GM12878 (cell line): ENCODE results near the gene FMNL2. TPM values are rescaled to one million over a fixed set of nuclear protein-coding genes. Genes with fewer than 3 reads are reported as not detected.

Source experiments
- ATAC-seq: fragments of 200-7000 bp; cut with Tn5 transposase; 3 replicates; pipeline ENCODE4 v1.9.1; 2020; ENCODE audit warnings: mild to moderate bottlenecking, moderate library complexity
- BruUV-seq: library from RNA; stranded (reverse); fragments of 400-500 nt; replicated peaks from 2 replicates; lab custom pipeline; 2021; lab: Mats Ljungman, UMichigan
- CTCF ChIA-PET: fragments of 300-600 bp; sonication (Branson Sonifier 250); formaldehyde crosslinking; extraction: SDS; loops from one replicate; lab custom pipeline; 2021; ENCODE audit warnings: inconsistent platforms; lab: Yijun Ruan, JAX
- POLR2A ChIA-PET: fragments of 350-600 bp; formaldehyde crosslinking; extraction: SDS; loops from one replicate; lab custom pipeline; 2021; ENCODE audit warnings: inconsistent platforms; lab: Charles Lee
- RAD21 ChIA-PET: fragments of 300-600 bp; sonication (Branson Sonifier 250); formaldehyde crosslinking; loops from one replicate; lab custom pipeline; 2023; ENCODE audit warnings: antibody characterized with exemption; ENCODE audit not compliant: unreplicated experiment; lab: Charles Lee
- SMC1A ChIA-PET: fragments of 300-600 bp; sonication (Branson Sonifier 250); formaldehyde crosslinking; loops from one replicate; lab custom pipeline; 2023; ENCODE audit not compliant: unreplicated experiment, uncharacterized antibody; lab: Charles Lee
- DNase-seq: peaks from one replicate; pipeline ENCODE4 v3.0.0-alpha.2; 2011; ENCODE audit warnings: low read depth, low spot score
- FAIRE-seq: peaks from 3 replicates; lab custom pipeline; 2011; peaks lifted over from hg19 to GRCh38; lab: Jason Lieb, UNC
- H2AFZ ChIP-seq: 2 replicates; pipeline ENCODE4 v1.6.0; 2011; ENCODE audit warnings: low read depth, low read length, control low read depth; ENCODE audit not compliant: control insufficient read depth
- H3K27ac ChIP-seq: 2 replicates; pipeline ENCODE4 v1.5.1; 2011; ENCODE audit warnings: control low read depth; ENCODE audit not compliant: control insufficient read depth, insufficient read depth
- H3K27me3 ChIP-seq, 2 experiments: replicated peaks in 1 of 2; 2 replicates each; pipeline versions ENCODE4 v1.6.0 to v1.6.1; 2011; ENCODE audit warnings: low read length in 1 of 2; ENCODE audit not compliant: control insufficient read depth in 2 of 2, insufficient read depth in 2 of 2
- H3K36me3 ChIP-seq, 2 experiments: 2 replicates each; pipeline ENCODE4 v1.5.1; 2011; ENCODE audit warnings: low read length in 1 of 2; ENCODE audit not compliant: control insufficient read depth in 2 of 2, insufficient read depth in 2 of 2
- H3K4me1 ChIP-seq: 2 replicates; pipeline ENCODE4 v1.6.1; 2011; ENCODE audit warnings: mild to moderate bottlenecking, low read length, moderate library complexity, mixed read lengths; ENCODE audit not compliant: control insufficient read depth, insufficient read depth
- H3K4me2 ChIP-seq: 2 replicates; pipeline ENCODE4 v1.6.0; 2011; ENCODE audit warnings: control low read depth; ENCODE audit not compliant: control insufficient read depth, insufficient read depth
- H3K4me3 ChIP-seq: fragments of 200-600 bp; sonication (generic); 2 replicates; pipeline ENCODE4 v1.5.1; 2016
- H3K79me2 ChIP-seq: 2 replicates; pipeline ENCODE4 v1.6.0; 2011; ENCODE audit warnings: low read length; ENCODE audit not compliant: control insufficient read depth, insufficient read depth
- H3K9ac ChIP-seq: 2 replicates; pipeline ENCODE4 v1.8.0; 2011; ENCODE audit warnings: low read length, control low read depth, mixed read lengths; ENCODE audit not compliant: control insufficient read depth, insufficient read depth
- H3K9me3 ChIP-seq: replicated peaks from 3 replicates; pipeline ENCODE4 v1.5.1; 2011; ENCODE audit warnings: mild to moderate bottlenecking, low read length; ENCODE audit not compliant: control insufficient read depth, insufficient read depth
- H4K20me1 ChIP-seq: 2 replicates; pipeline ENCODE4 v1.6.0; 2011; ENCODE audit not compliant: control insufficient read depth, insufficient read depth
- ATF7 ChIP-seq: fragments of 450-650 bp; IDR thresholded peaks from 2 replicates; pipeline ENCODE4 v1.6.1; 2016; ENCODE audit warnings: low read depth, mild to moderate bottlenecking
- CBFB ChIP-seq: IDR thresholded peaks from 2 replicates; pipeline ENCODE4 v1.6.1; 2016; ENCODE audit warnings: antibody characterized with exemption, low read depth
- EGR1 ChIP-seq, 2 experiments: IDR thresholded peaks; 1 replicate in 1 of 2; 2 replicates in 1 of 2; pipeline ENCODE4 v1.6.1; 2011 to 2012; ENCODE audit warnings: low read depth in 2 of 2, low read length in 2 of 2, borderline replicate concordance in 1 of 2, mild to moderate bottlenecking in 1 of 2, moderate library complexity in 1 of 2
- GABPA ChIP-seq: IDR thresholded peaks from 2 replicates; pipeline ENCODE4 v1.6.1; 2014; ENCODE audit warnings: antibody characterized with exemption, low read depth, mild to moderate bottlenecking, inconsistent platforms
- MEF2A ChIP-seq: IDR thresholded peaks from 2 replicates; pipeline ENCODE4 v1.6.1; 2011; ENCODE audit warnings: low read depth, mild to moderate bottlenecking, low read length, moderate library complexity; ENCODE audit not compliant: insufficient read depth
- MEF2B ChIP-seq: fragments of 450-650 bp; IDR thresholded peaks from 2 replicates; pipeline ENCODE4 v1.6.1; 2018; ENCODE audit warnings: mild to moderate bottlenecking, moderate library complexity; ENCODE audit not compliant: partially characterized antibody, poor library complexity, severe bottlenecking
- POU2F2 ChIP-seq: IDR thresholded peaks from 3 replicates; pipeline ENCODE4 v1.6.1; 2011; ENCODE audit warnings: low read depth, mild to moderate bottlenecking, low read length, borderline replicate concordance
- RAD51 ChIP-seq: fragments of 450-650 bp; IDR thresholded peaks from 2 replicates; pipeline ENCODE4 v1.6.1; 2016; ENCODE audit warnings: moderate library complexity, mild to moderate bottlenecking, inconsistent platforms
- RBBP5 ChIP-seq: fragments of 200-600 bp; sonication (generic); conservative IDR thresholded peaks from 2 replicates; pipeline ENCODE4 v1.6.1; 2016
- ZNF384 ChIP-seq: IDR thresholded peaks from 2 replicates; pipeline ENCODE4 v1.6.1; 2012; ENCODE audit warnings: low read depth, mild to moderate bottlenecking, low read length, improper control_type of control experiment, borderline replicate concordance
- in situ Hi-C: fragments of 300-500 bp; cut with MboI; formaldehyde crosslinking; loops from 9 replicates; pipeline ENCODE4 v1.14.3; 2018; ENCODE audit warnings: mixed read lengths
- intact Hi-C: fragments of 100-400 bp; cut with micrococcal nuclease; formaldehyde crosslinking; loops from one replicate; pipeline ENCODE4 v1.14.2; 2022; ENCODE audit not compliant: unreplicated experiment
- polyA plus RNA-seq, 11 experiments: library from polyadenylated mRNA; depleted of rRNA in 4 of 11; unstranded in 6 of 11; stranded (reverse) in 5 of 11; fragments of >200 nt; fragmentation: Nextera tagmentation in 4 of 11; fragmentation: Illumina TruSeq in 1 of 11; extraction: Ambion mirVana in 4 of 11; extraction: Trizol in 1 of 11; gene quantifications; 1 replicate in 1 of 11; 2 replicates in 10 of 11; pipeline versions ENCODE4 v1.2.1 to v1.2.3, GENCODE V29; 2011 to 2016; ENCODE audit warnings: inconsistent platforms in 2 of 11, missing spikeins in 2 of 11, low read depth in 1 of 11
- total RNA-seq, 4 experiments: library from RNA; depleted of rRNA in 3 of 4; stranded (reverse); fragments of >200 nt in 3 of 4; fragmentation: Illumina TruSeq in 1 of 4; extraction: Trizol in 1 of 4; gene quantifications; 2 replicates each; pipeline versions ENCODE4 v1.2.1 to v1.2.3, GENCODE V29; 2013 to 2021
- TF ChIP-seq, protein P1 (sequence below): fragments of 450-650 bp; IDR thresholded peaks from 2 replicates; pipeline ENCODE4 v1.6.1; 2017; ENCODE audit warnings: borderline replicate concordance
- TF ChIP-seq, protein P2 (sequence below): fragments of 450-650 bp; IDR thresholded peaks from 2 replicates; pipeline ENCODE4 v1.6.1; 2017; ENCODE audit warnings: mild to moderate bottlenecking, moderate library complexity

The FMNL2 gene
- total and polyA plus RNA-seq, 10 of the 15 experiments (the other 5 are each of a cell fraction or from before 2014, with no cell fraction given), result 0.13 to 9.9 (median 0.35) TPM

DNA sequence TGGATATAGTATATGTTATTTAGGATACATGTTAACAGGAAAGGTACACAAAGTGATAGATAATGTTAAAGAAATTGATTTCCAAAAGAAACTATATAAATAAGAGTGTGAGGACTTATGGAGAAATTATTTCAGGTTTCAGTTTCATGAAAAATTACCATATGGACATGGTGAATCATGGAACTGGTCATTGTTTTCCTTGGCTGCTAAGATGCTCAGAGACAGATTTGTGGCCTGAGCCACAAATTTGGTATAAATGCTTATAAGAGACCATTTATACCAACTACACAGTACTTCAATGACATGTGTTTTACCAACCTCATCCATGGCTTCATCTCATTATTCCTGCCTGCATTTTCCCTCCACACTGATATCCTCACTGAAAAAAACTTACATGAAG is 188.1 kb downstream of the FMNL2 start:
- RAD21 ChIA-PET, result no interaction called here
- Histone ChIP-seq H3K4me1 (no peaks in the 10 kb centered on the region), H3K4me2 (no peak overlapping the region), H3K36me3 (no peaks in the 10 kb centered on the region), H3K9ac (no peak overlapping the region), H3K79me2 (no peaks in the 10 kb centered on the region), H2AFZ (no peak overlapping the region), H3K27ac (no peak overlapping the region), H3K9me3 (no peaks in the 10 kb centered on the region), H3K4me3 (no peak overlapping the region), H4K20me1 (no peaks in the 10 kb centered on the region), H3K27me3 (no peaks in the 10 kb centered on the region)
- DNase-seq (no peak), ATAC-seq (no peak), FAIRE-seq (no peak)
- TF ChIP-seq RBBP5 (no peak), POU2F2 (no peak), EGR1 (IDR thresholded peaks at IDR 0.05; ENCODE audit: borderline replicate concordance in 1 of 2, low read depth in 2 of 2, low read length in 2 of 2) (no peak), ZNF384 (no peak), MEF2A (no peak), CBFB (no peak), RAD51 (no peak), GABPA (no peak), ATF7 (no peak), MEF2B (no peak)
- TF ChIP-seq, protein P1, sequence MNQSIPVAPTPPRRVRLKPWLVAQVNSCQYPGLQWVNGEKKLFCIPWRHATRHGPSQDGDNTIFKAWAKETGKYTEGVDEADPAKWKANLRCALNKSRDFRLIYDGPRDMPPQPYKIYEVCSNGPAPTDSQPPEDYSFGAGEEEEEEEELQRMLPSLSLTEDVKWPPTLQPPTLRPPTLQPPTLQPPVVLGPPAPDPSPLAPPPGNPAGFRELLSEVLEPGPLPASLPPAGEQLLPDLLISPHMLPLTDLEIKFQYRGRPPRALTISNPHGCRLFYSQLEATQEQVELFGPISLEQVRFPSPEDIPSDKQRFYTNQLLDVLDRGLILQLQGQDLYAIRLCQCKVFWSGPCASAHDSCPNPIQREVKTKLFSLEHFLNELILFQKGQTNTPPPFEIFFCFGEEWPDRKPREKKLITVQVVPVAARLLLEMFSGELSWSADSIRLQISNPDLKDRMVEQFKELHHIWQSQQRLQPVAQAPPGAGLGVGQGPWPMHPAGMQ, result no peak
- TF ChIP-seq, protein P2, sequence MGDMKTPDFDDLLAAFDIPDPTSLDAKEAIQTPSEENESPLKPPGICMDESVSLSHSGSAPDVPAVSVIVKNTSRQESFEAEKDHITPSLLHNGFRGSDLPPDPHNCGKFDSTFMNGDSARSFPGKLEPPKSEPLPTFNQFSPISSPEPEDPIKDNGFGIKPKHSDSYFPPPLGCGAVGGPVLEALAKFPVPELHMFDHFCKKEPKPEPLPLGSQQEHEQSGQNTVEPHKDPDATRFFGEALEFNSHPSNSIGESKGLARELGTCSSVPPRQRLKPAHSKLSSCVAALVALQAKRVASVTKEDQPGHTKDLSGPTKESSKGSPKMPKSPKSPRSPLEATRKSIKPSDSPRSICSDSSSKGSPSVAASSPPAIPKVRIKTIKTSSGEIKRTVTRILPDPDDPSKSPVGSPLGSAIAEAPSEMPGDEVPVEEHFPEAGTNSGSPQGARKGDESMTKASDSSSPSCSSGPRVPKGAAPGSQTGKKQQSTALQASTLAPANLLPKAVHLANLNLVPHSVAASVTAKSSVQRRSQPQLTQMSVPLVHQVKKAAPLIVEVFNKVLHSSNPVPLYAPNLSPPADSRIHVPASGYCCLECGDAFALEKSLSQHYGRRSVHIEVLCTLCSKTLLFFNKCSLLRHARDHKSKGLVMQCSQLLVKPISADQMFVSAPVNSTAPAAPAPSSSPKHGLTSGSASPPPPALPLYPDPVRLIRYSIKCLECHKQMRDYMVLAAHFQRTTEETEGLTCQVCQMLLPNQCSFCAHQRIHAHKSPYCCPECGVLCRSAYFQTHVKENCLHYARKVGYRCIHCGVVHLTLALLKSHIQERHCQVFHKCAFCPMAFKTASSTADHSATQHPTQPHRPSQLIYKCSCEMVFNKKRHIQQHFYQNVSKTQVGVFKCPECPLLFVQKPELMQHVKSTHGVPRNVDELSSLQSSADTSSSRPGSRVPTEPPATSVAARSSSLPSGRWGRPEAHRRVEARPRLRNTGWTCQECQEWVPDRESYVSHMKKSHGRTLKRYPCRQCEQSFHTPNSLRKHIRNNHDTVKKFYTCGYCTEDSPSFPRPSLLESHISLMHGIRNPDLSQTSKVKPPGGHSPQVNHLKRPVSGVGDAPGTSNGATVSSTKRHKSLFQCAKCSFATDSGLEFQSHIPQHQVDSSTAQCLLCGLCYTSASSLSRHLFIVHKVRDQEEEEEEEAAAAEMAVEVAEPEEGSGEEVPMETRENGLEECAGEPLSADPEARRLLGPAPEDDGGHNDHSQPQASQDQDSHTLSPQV, result no peak
- CTCF ChIA-PET, result no interaction called here
- BruUV-seq, result no TSS peak
- intact Hi-C loops, result no loop called here
- SMC1A ChIA-PET, result no interaction called here
- in situ Hi-C loops, result no loop called here
- POLR2A ChIA-PET, result no interaction called here
